IMR-90 (cell line): ENCODE results near the gene CAB39.

ENCODE experiments used
- BHLHE40 ChIP-seq: fragments of 150-350 bp; IDR thresholded peaks from 2 replicates; pipeline ENCODE4 v1.6.1; 2016; ENCODE audit warnings: mild to moderate bottlenecking, low read depth, low read length
- MAFK ChIP-seq: IDR thresholded peaks from 2 replicates; pipeline ENCODE4 v1.6.1; 2012; ENCODE audit warnings: low read depth, low read length, improper control_type of control experiment
- MAZ ChIP-seq: IDR thresholded peaks from 2 replicates; pipeline ENCODE4 v1.6.1; 2012; ENCODE audit warnings: low read depth, mild to moderate bottlenecking, low read length, improper control_type of control experiment, moderate library complexity, borderline replicate concordance
- POLR2A ChIP-seq: IDR thresholded peaks from 2 replicates; pipeline ENCODE4 v1.6.1; 2012; ENCODE audit warnings: mild to moderate bottlenecking, low read depth, low read length
- RAD21 ChIP-seq: IDR thresholded peaks from 2 replicates; pipeline ENCODE4 v1.6.1; 2012; ENCODE audit warnings: low read length, improper control_type of control experiment
- SMC3 ChIP-seq: fragments of 150-350 bp; IDR thresholded peaks from 2 replicates; pipeline ENCODE4 v1.6.1; 2016; ENCODE audit warnings: low read depth, mild to moderate bottlenecking, antibody characterized with exemption, low read length, moderate library complexity
- TF ChIP-seq, protein P1 (sequence below): conservative IDR thresholded peaks from 2 replicates; pipeline ENCODE4 v1.5.1; 2012; ENCODE audit warnings: mild to moderate bottlenecking, low read depth, low read length, improper control_type of control experiment

- TF ChIP-seq SMC3 (no peak), MAZ (no peak), POLR2A (no peak), BHLHE40 (no peak), MAFK (no peak), RAD21 (no peak)
- TF ChIP-seq, protein P1, sequence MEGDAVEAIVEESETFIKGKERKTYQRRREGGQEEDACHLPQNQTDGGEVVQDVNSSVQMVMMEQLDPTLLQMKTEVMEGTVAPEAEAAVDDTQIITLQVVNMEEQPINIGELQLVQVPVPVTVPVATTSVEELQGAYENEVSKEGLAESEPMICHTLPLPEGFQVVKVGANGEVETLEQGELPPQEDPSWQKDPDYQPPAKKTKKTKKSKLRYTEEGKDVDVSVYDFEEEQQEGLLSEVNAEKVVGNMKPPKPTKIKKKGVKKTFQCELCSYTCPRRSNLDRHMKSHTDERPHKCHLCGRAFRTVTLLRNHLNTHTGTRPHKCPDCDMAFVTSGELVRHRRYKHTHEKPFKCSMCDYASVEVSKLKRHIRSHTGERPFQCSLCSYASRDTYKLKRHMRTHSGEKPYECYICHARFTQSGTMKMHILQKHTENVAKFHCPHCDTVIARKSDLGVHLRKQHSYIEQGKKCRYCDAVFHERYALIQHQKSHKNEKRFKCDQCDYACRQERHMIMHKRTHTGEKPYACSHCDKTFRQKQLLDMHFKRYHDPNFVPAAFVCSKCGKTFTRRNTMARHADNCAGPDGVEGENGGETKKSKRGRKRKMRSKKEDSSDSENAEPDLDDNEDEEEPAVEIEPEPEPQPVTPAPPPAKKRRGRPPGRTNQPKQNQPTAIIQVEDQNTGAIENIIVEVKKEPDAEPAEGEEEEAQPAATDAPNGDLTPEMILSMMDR: no peak
Observed at GRCh38 chr2:230779607-230780006, 67.0 kb downstream of the CAB39 start.
